ENCODE results near the gene GRM3. TPM values are rescaled to one million over a fixed set of nuclear protein-coding genes. Genes with fewer than 3 reads are reported as not detected.

GRM3 gene
- total RNA-seq, 2 experiments from 2014 or later: not detected

DNA sequence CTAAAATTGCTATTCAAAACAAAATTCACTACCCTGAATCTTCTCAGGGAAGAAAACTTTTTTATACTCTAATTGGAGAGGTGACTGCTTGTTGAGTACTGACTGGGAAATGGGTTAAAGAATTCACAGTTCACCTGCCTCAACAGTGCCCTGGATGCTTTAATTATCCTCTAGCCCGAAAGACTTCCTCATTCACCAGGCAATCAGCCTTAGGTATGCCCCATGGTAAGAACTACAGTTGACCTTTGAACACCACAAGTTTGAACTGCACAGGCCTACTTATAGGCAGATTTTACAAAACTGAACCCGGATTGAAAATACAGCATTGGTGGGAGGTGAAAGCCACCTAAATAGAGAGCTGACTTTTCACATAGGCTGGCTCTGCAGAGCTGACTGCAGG lies 240.4 kb downstream of the GRM3 start:
- Histone ChIP-seq H3K79me2 (ENCODE audit: insufficient read depth, low read depth, low read length) (no peaks in the 10 kb centered on the region), H3K27ac (ENCODE audit: low read depth, low read length, poor library complexity, severe bottlenecking) (no peak overlapping the region), H3K36me3 (ENCODE audit: insufficient read depth, low read length) (no peaks in the 10 kb centered on the region), H3K4me1 (ENCODE audit: insufficient read depth, low read length, poor library complexity, severe bottlenecking) (no peaks in the 10 kb centered on the region), H3K4me2 (ENCODE audit: low read length) (no peak overlapping the region), H2AFZ (ENCODE audit: low read length) (no peak overlapping the region), H4K20me1 (ENCODE audit: insufficient read depth, low read length) (no peaks in the 10 kb centered on the region), H3K9me2 (ENCODE audit: insufficient read depth, low read length) (no peaks in the 10 kb centered on the region), H3K9me3 (ENCODE audit: low read length) (no peaks in the 10 kb centered on the region), H3K4me3 (ENCODE audit: low read depth, low read length, poor library complexity, severe bottlenecking) (no peak overlapping the region)
- CTCF ChIA-PET (ENCODE audit: unreplicated experiment): no interaction called here
- no peak for DNase-seq (ENCODE audit: low spot score)
- POLR2A ChIA-PET: interaction anchor here (0.7 kb wide), 1 partner anchor 283 kb away, joined by 4 read pairs; no protein-coding TSS in a partner anchor
- TF ChIP-seq EZH2phosphoT487 (IDR thresholded peaks at IDR 0.05; ENCODE audit: borderline replicate concordance, low read depth, low read length): no peak
- TF ChIP-seq, protein P1, sequence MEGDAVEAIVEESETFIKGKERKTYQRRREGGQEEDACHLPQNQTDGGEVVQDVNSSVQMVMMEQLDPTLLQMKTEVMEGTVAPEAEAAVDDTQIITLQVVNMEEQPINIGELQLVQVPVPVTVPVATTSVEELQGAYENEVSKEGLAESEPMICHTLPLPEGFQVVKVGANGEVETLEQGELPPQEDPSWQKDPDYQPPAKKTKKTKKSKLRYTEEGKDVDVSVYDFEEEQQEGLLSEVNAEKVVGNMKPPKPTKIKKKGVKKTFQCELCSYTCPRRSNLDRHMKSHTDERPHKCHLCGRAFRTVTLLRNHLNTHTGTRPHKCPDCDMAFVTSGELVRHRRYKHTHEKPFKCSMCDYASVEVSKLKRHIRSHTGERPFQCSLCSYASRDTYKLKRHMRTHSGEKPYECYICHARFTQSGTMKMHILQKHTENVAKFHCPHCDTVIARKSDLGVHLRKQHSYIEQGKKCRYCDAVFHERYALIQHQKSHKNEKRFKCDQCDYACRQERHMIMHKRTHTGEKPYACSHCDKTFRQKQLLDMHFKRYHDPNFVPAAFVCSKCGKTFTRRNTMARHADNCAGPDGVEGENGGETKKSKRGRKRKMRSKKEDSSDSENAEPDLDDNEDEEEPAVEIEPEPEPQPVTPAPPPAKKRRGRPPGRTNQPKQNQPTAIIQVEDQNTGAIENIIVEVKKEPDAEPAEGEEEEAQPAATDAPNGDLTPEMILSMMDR (conservative IDR thresholded peaks at IDR 0.05; ENCODE audit: low read length): no peak
- BruUV-seq (replicated peaks): no TSS peak
- intact Hi-C loops (cut with micrococcal nuclease; ENCODE audit: unreplicated experiment): no loop called here

DNA sequence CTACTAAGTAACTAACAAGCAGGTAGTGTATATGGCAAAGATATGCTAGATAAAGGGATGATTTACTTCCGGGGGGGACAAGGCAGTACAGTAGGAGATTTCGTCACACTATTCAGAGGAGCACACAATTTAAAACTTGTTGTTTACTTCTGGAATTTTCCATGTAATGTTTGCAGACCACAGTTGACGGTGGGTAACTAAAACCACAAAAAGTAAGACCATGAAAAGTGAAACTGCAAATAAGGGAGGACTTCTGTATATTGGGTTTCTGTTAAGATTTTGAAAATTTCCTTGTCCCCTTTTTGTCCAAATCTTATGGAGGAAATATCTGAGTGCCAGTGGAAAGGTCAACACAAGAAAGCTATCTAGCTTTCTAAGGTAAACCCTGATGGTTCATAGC lies 245.8 kb downstream of the GRM3 start:
- intact Hi-C loops (cut with micrococcal nuclease; ENCODE audit: unreplicated experiment): no loop called here
- no peak for DNase-seq (ENCODE audit: low spot score)
- no peaks in the 10 kb centered on the region for H3K79me2 ChIP-seq (ENCODE audit: insufficient read depth, low read depth, low read length)
- CTCF ChIA-PET (ENCODE audit: unreplicated experiment): no interaction called here
- no peaks in the 10 kb centered on the region for H3K9me3 ChIP-seq (ENCODE audit: low read length)
- POLR2A ChIA-PET: no interaction called here
- no peak overlapping the region for H3K4me3 ChIP-seq (ENCODE audit: low read depth, low read length, poor library complexity, severe bottlenecking)
- H3K4me2 ChIP-seq (ENCODE audit: low read length): no peak overlapping the region
- no peak for TF ChIP-seq EZH2phosphoT487 (IDR thresholded peaks at IDR 0.05; ENCODE audit: borderline replicate concordance, low read depth, low read length)
- TF ChIP-seq, protein P1 (conservative IDR thresholded peaks at IDR 0.05; ENCODE audit: low read length): no peak
- no peak overlapping the region for H2AFZ ChIP-seq (ENCODE audit: low read length)
- no peak overlapping the region for H3K27ac ChIP-seq (ENCODE audit: low read depth, low read length, poor library complexity, severe bottlenecking)
- H3K4me1 ChIP-seq (ENCODE audit: insufficient read depth, low read length, poor library complexity, severe bottlenecking): no peaks in the 10 kb centered on the region
- H4K20me1 ChIP-seq (ENCODE audit: insufficient read depth, low read length): no peaks in the 10 kb centered on the region
- no peaks in the 10 kb centered on the region for H3K9me2 ChIP-seq (ENCODE audit: insufficient read depth, low read length)
- BruUV-seq (replicated peaks): no TSS peak
- no peaks in the 10 kb centered on the region for H3K36me3 ChIP-seq (ENCODE audit: insufficient read depth, low read length)

DNA sequence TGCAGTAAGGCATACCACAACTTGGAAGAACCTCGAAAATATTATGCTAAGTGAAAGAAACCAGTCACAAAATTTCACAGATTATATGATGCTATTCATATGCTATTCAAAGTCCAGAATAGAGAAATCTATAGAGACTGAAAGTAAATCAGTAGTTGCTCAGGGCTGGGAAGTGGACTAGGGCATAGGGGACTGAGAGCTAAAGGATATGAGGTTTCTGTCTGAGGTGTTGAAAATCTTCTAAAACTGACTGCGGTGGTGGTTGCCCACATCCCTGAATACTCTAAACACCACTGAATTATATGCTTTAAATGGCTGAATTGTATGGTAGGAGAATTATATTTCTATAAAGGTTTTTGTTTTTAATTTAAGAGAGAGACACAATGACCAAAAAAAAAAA lies 254.5 kb downstream of the GRM3 start:
- H2AFZ ChIP-seq (ENCODE audit: low read length): no peak overlapping the region
- no peaks in the 10 kb centered on the region for H3K9me2 ChIP-seq (ENCODE audit: insufficient read depth, low read length)
- no peak overlapping the region for H3K4me2 ChIP-seq (ENCODE audit: low read length)
- H3K9me3 ChIP-seq (ENCODE audit: low read length): no peaks in the 10 kb centered on the region
- no peak for DNase-seq (ENCODE audit: low spot score)
- CTCF ChIA-PET (ENCODE audit: unreplicated experiment): no interaction called here
- no peak overlapping the region for H3K27ac ChIP-seq (ENCODE audit: low read depth, low read length, poor library complexity, severe bottlenecking)
- POLR2A ChIA-PET: interaction anchor here (0.7 kb wide), 4 partner anchors 24 to 588 kb away, joined by 3 to 4 read pairs (median 4); no protein-coding TSS in a partner anchor
- TF ChIP-seq, protein P1 (conservative IDR thresholded peaks at IDR 0.05; ENCODE audit: low read length): no peak
- no peak for TF ChIP-seq EZH2phosphoT487 (IDR thresholded peaks at IDR 0.05; ENCODE audit: borderline replicate concordance, low read depth, low read length)
- no peaks in the 10 kb centered on the region for H3K79me2 ChIP-seq (ENCODE audit: insufficient read depth, low read depth, low read length)
- intact Hi-C loops (cut with micrococcal nuclease; ENCODE audit: unreplicated experiment): no loop called here
- no peaks in the 10 kb centered on the region for H3K4me1 ChIP-seq (ENCODE audit: insufficient read depth, low read length, poor library complexity, severe bottlenecking)
- H3K36me3 ChIP-seq (ENCODE audit: insufficient read depth, low read length): no peaks in the 10 kb centered on the region
- H4K20me1 ChIP-seq (ENCODE audit: insufficient read depth, low read length): no peaks in the 10 kb centered on the region
- no peak overlapping the region for H3K4me3 ChIP-seq (ENCODE audit: low read depth, low read length, poor library complexity, severe bottlenecking)
- BruUV-seq (replicated peaks): no TSS peak

Data from OCI-LY7 (cell line).